Ascending aorta (tissue), 2 donors: ENCODE results near the gene TEK. TPM values are rescaled to one million over a fixed set of nuclear protein-coding genes. Genes with fewer than 3 reads are reported as not detected.
A peak's percentile ranks its signal among the peaks of the same experiment; 100 is the strongest.

Experiments used
- DNase-seq, 2 donors: peaks; one replicate each; pipeline ENCODE4 v3.0.0-alpha.2; 2019; ENCODE audit warnings: low spot score in 2 of 2
- H3K27ac ChIP-seq, 2 donors: fragments of 200-600 bp; sonication (generic); one replicate each; pipeline ENCODE4 v1.5.1; 2016 to 2017; ENCODE audit warnings: mild to moderate bottlenecking in 1 of 2
- H3K27me3 ChIP-seq: fragments of 200-600 bp; sonication (generic); one replicate; pipeline ENCODE4 v1.5.1; 2017
- H3K36me3 ChIP-seq, 2 donors: fragments of 200-600 bp; sonication (generic); one replicate each; pipeline ENCODE4 v1.5.1; 2016
- H3K4me1 ChIP-seq, 2 donors: fragments of 200-600 bp; sonication (generic); one replicate each; pipeline ENCODE4 v1.5.1; 2016 to 2017; ENCODE audit warnings: mild to moderate bottlenecking in 1 of 2
- H3K4me3 ChIP-seq, 2 donors: fragments of 200-600 bp; sonication (generic); one replicate each; pipeline ENCODE4 v1.5.1; 2016 to 2017; ENCODE audit warnings: mild to moderate bottlenecking in 1 of 2
- H3K9me3 ChIP-seq, 2 donors: fragments of 200-600 bp; sonication (generic); one replicate each; pipeline ENCODE4 v1.5.1; 2016
- intact Hi-C: fragments of 100-400 bp; cut with DNase I; formaldehyde crosslinking; loops from one replicate; pipeline ENCODE4 v1.15.1; 2023
- total RNA-seq: library from RNA; depleted of rRNA; stranded (reverse); fragments of >200 nt; gene quantifications from one replicate; pipeline ENCODE4 v1.1.0, GENCODE V29; 2016
- TF ChIP-seq, protein P1 (sequence below), 3 experiments: fragments of 200-600 bp in 2 of 3; fragments of 450-650 bp in 1 of 3; sonication (generic) in 2 of 3; IDR thresholded peaks; one replicate each; pipeline ENCODE4 v1.5.1; 2016 to 2019; ENCODE audit warnings: antibody characterized with exemption in 3 of 3, mild to moderate bottlenecking in 1 of 3, moderate library complexity in 1 of 3

TEK gene
- total RNA-seq, 1 donor from 2014 or later, result 31.8 TPM

DNA sequence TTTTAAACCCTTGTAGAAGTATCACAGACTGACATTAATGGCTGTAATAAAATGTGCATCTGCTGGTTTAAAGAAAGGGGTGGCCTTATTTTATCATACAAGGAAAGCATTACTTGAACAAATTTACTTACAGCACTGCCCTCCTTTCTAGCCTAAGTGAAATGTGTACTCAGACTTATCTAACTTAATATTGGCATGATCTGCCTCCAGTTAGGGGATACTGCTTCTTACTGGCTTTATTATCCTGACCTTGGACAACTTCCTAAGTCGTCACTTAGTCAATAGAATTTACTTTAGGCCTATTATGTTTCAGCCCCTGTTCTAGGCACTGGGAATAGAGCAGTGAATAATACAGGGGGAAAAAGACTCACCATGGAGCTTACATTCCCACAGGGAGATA is 79.4 kb downstream of the TEK start:
- Histone ChIP-seq H3K27ac (no peak overlapping the region), H3K9me3 (no peaks in the 10 kb centered on the region), H3K27me3 (no peaks in the 10 kb centered on the region), H3K36me3 (no peaks in the 10 kb centered on the region), H3K4me1 (peaks cover 0 to 5% of the 10 kb centered on the region in 2 donors), H3K4me3 (no peak overlapping the region)
- TF ChIP-seq, protein P1, sequence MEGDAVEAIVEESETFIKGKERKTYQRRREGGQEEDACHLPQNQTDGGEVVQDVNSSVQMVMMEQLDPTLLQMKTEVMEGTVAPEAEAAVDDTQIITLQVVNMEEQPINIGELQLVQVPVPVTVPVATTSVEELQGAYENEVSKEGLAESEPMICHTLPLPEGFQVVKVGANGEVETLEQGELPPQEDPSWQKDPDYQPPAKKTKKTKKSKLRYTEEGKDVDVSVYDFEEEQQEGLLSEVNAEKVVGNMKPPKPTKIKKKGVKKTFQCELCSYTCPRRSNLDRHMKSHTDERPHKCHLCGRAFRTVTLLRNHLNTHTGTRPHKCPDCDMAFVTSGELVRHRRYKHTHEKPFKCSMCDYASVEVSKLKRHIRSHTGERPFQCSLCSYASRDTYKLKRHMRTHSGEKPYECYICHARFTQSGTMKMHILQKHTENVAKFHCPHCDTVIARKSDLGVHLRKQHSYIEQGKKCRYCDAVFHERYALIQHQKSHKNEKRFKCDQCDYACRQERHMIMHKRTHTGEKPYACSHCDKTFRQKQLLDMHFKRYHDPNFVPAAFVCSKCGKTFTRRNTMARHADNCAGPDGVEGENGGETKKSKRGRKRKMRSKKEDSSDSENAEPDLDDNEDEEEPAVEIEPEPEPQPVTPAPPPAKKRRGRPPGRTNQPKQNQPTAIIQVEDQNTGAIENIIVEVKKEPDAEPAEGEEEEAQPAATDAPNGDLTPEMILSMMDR (IDR thresholded peaks at IDR 0.05), result no peak
- intact Hi-C loops, result no loop called here
- DNase-seq, result no peak

DNA sequence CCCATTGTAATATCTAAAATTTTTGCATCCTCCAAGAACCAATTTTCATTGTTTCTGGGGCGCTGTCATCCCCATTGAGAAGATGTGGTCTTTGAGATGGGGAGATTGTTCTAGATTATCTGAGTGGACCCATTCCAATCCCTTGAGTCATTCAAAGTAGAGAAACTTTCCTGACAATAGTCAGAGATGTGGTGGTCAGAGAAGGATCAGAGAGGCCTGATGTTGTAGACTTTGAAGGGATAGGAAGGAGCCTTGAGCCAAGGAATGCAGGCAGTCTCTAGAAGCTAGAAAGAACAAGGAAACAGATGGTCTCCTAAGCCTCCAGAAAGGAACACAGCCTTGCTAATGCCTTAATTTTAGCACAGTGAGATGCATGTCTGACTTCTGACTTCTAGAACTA is 80.4 kb downstream of the TEK start:
- no peak overlapping the region for H3K27ac ChIP-seq
- peaks cover 0 to 5% of the 10 kb centered on the region in 2 donors for H3K4me1 ChIP-seq
- no peak overlapping the region for H3K4me3 ChIP-seq
- intact Hi-C loops, result no loop called here
- no peaks in the 10 kb centered on the region for H3K9me3 ChIP-seq
- no peaks in the 10 kb centered on the region for H3K36me3 ChIP-seq
- DNase-seq, result no peak
- TF ChIP-seq, protein P1 (IDR thresholded peaks at IDR 0.05), result no peak
- no peaks in the 10 kb centered on the region for H3K27me3 ChIP-seq

DNA sequence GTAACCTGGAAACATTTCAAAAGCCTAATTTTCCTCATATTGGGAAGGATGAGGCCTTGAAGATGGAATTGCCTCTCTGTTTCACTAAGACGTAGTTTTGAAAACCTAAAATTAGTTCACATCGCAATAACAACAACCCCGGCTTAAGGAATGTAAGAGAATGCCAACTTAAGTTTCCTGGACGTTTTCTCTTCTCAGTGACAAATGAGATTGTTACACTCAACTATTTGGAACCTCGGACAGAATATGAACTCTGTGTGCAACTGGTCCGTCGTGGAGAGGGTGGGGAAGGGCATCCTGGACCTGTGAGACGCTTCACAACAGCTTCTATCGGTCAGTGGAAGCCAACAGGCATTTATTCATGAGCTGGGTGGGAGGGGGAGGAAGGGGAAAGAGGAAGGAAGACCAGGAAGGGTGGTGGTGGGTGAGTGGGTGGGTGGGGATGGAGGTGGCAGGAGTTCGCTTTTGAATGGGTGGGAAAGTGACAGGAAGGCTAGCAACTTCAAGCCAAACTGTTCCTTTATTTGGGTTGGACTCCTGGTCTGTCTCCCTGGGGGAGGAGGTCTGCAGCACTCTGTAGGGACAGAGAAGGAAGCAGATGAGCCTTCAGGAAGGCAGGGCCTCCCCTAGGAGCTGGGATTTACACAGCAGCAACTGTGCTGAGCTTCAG is 83.4 kb downstream of the TEK start:
- Histone ChIP-seq H3K27ac (peak overlapping the region; percentile 58 to 81), H3K36me3 (no peaks in the 10 kb centered on the region), H3K4me3 (peak overlapping the region in 1 of 2 donors; percentile 14), H3K27me3 (no peaks in the 10 kb centered on the region), H3K4me1 (peaks cover 0 to 9% of the 10 kb centered on the region in 2 donors), H3K9me3 (no peaks in the 10 kb centered on the region)
- intact Hi-C loops, result loop anchor here (5.0 to 10.0 kb wide), 5 partner anchors 35 to 332 kb away; partner anchors contain the start of genes IFNK, MOB3B and PLAA
- DNase-seq, result no peak
- TF ChIP-seq, protein P1 (IDR thresholded peaks at IDR 0.05), result no peak

DNA sequence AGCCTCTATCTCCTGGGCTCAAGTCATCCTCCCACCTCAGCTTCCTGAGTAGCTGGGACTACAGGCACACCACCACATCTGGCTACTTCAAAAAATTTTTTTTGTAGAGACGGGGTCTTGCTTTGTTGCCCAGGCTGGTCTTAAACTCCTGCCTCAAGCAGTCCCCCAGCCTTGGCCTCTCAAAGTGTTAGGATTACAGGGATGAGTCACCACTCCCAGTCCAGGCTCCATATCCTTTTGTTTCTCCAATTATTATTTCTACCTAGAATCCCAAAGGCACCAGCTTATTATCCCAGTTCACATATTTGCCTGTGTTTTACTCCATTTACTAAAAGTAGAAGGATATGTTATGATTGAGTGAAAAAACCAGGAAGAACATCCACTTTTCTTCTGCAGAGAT is 84.9 kb downstream of the TEK start:
- TF ChIP-seq, protein P1 (IDR thresholded peaks at IDR 0.05), result no peak
- peak overlapping the region; percentile 8 to 14 for H3K27ac ChIP-seq
- no peaks in the 10 kb centered on the region for H3K9me3 ChIP-seq
- no peaks in the 10 kb centered on the region for H3K36me3 ChIP-seq
- no peak overlapping the region for H3K4me3 ChIP-seq
- H3K4me1 ChIP-seq, result peaks cover 0 to 9% of the 10 kb centered on the region in 2 donors
- intact Hi-C loops, result loop anchor here (5.0 to 10.0 kb wide), 5 partner anchors 37 to 331 kb away; partner anchors contain the start of genes IFNK, MOB3B and PLAA
- DNase-seq, result no peak
- no peaks in the 10 kb centered on the region for H3K27me3 ChIP-seq

DNA sequence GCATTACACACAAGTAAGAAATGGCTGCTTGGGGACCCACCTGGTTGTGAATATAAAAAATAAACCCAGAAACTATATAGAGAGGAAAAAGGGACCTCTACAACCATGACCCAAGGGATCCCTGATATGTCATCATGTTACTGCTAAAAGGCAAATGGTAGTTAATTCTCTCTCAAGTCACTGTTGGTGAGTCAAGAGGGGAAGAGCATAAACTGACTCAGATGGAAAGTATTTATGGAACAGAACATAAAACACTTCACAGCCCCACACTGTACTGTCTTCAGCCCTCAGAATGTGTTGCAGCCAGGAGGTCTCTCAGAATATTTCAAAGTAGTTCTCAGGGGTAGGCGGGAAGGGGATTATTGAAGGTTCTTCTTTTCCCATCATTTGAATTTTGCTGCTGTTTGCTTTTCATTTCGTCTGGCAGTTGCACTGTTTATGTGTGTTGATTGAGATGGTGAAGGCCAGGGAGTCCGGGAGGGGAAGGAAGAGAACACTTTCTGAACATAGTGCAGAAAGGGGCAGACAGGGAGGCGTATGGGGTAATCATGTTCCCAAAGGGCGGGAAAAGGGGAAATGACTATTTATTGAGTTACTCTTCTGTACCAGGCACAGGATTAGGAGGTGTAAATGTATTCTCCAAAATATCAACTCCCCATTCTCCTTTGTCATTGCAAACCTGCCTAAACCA is 85.5 kb downstream of the TEK start:
- DNase-seq, result no peak
- intact Hi-C loops, result loop anchor here (5.0 to 10.0 kb wide), 5 partner anchors 37 to 330 kb away; partner anchors contain the start of genes IFNK, MOB3B and PLAA
- TF ChIP-seq, protein P1 (IDR thresholded peaks at IDR 0.05), result no peak
- Histone ChIP-seq H3K27ac (peak overlapping the region; percentile 8 to 44), H3K27me3 (no peaks in the 10 kb centered on the region), H3K9me3 (no peaks in the 10 kb centered on the region), H3K4me1 (peaks cover 0 to 9% of the 10 kb centered on the region in 2 donors), H3K36me3 (no peaks in the 10 kb centered on the region), H3K4me3 (no peak overlapping the region)
